Urothelium cell line (cell line): ENCODE results near the gene NAPB.

ENCODE experiments used
- DNase-seq: peaks from one replicate; pipeline ENCODE4 v3.0.0; 2011; ENCODE audit warnings: low spot score, mixed read lengths
- FAIRE-seq: peaks from 2 replicates; lab custom pipeline; 2011; peaks lifted over from hg19 to GRCh38; lab: Jason Lieb, UNC

The NAPB gene

DNA sequence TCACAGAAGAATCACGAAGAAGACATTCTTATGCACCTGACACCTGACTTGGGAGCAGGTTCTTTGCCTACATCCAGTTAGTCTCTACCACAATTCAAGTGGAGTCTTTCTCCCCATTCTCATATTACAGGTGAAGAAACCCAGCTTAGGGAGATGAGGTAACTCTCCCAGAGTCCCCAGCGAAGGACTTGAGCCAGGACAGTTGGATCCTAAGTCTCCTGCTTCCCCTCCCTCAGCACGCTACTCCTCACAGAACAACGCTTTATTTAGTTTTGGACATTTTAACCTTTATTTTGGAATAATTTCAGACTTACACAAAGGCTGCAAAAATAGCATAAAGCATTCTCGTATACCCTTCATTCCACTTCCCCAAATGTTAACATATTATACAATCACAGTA, 17.4 kb upstream of the NAPB start:
- DNase-seq (no peak), FAIRE-seq (no peak)

DNA sequence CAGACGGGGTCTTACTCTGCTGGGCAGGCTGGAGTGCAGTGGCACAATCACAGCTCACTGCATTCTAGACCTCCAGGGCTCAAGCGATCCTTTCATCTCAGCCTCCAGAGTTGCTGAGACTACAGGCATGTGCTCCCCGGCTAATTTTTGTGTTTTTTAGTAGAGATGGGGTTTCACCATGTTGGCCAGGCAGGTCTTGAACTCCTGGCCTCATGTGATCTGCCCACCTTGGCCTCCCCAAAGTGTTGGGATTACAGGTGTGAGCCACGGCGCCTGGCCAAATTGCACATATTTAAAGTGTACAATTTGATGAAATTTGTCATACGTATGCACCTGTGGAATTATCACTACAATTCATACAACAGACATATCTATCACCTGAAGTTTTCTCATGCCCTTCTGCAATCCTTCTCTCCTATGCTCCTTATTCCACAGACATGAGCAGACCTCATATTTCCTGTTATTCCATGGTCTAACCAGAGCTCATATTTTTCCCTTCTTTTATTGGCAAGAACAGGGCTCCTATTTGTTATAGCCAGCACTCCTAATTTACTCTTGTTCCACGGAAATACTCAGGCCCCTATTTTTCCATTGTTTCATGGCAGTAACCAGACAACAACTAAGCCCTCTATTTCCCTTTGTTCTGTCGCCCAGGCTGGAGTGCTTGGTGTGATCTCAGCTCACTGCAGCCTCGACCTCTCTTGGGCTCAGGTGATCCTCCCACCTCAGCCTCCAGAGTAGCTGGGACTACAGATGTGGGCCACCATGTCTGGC, 16.0 kb upstream of the NAPB start:
- FAIRE-seq (no peak), DNase-seq (no peak)

DNA sequence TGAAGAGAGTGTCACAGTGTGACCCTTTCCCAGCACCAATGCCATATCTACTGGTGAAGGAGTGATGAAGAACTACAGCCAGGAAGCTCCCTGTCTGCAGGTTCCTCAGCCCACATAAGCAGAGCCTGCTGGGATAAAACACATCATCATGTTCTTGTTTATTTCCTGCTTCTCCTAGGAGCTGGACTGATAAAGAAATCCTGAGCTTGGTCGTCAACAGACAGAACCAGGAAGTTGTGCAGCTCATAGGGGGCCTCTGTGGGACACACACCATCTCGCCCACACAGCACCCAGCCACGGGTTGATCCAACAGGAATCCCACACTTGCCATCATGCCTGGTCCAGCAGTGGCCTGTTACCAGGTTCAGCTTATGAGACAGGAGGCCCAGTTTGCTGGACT, 15.4 kb upstream of the NAPB start:
- no peak for FAIRE-seq
- no peak for DNase-seq

DNA sequence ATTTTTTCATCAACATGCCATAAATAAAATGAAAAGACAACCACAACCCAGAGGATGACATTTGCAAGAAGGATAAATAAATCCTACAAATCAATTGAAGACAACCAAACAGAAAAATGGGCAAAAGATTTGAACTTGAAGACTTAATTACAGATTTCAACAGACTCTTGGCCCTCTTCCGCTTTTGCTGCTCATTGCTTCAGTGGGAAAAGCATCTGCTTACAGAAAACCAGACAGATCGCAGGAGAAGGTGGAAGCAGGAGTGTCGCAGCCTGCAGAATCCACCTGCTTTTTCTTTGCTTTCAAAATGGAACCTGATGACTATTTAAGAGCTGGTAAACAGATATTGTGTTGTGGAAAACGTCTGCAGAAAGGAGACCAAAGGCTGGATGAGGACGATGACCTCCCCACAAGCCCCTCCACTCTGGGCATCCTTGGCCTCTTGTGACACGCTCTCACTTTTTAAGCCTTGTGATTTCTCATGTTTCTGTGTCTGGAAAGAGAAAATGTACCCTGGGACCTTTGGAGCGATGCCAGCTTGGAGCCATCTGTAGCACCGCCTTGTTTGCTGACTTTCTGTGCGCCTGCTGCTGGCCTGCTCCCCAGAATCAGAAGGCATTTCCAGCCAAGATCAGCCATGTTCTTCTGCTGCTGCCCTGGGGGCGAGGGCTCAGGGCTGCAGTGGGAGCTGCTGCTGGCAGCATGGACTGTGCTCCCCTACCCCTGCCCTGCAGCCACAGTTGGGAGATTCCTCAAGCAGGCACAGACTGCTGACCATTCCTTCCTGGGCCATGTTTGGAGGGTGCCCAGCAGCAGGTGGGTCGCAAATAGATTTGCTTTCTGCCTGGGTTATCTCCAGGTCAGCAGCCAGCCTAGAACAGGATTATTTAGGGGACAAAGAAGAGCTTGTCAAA, 14.6 kb upstream of the NAPB start:
- FAIRE-seq (no peak), DNase-seq (no peak)

DNA sequence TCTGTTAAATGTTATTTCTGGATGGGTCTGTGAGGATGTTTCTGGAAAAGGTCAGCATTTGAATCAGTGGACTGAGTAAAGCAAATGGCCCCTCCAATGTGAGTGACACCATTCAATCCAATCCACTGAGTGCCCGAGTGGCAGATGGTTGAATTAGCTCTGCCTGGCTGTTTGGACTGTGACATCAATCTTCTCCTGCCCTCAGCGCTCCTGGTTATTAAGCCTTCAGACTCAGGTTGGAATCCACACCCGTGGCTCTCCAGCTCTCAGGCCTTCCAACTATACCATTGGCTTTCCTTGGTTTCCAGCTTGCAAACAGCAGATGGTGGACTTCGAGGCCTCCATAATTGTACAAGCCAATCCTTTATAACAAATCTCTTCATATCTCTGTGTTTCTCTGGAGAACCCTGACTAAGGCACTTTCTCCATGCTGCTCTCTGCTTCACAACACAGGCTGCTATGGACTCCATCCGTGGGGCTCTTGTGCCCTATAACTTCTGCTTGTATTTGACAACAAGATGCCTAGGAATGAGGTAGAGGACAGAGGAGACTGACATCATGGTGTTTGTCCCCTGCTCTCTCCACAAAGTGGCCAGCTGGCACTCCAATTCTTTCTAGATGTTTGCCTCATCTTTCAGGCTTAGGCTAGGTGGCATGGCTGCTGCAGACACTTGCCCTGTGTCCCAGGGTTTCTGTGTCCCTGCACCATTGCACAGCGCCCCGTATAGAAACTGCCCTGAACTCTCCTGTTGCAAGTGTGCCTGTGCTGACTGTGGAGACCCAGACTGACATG, 13.4 kb upstream of the NAPB start:
- no peak for FAIRE-seq
- DNase-seq: no peak

DNA sequence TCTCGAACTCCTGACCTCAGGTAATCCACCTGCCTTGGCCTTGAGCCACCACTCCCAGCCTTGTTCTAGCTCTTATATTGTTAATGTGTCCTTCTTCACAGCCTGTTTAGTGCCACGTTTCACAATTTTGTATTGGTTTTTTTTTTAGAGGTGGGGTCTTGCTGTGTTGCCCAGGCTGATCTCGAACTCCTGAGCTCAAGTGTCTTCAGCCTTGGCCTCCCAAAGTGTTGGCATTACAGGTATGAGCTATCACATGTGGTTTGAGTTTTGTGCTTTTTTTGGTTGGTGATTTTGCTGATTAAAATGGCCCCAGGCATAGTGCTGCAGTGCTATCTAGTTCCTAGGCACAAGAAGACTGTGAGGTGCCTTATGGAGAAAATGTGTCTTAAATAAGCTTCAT, 12.3 kb upstream of the NAPB start:
- FAIRE-seq (no peak), DNase-seq (no peak)

DNA sequence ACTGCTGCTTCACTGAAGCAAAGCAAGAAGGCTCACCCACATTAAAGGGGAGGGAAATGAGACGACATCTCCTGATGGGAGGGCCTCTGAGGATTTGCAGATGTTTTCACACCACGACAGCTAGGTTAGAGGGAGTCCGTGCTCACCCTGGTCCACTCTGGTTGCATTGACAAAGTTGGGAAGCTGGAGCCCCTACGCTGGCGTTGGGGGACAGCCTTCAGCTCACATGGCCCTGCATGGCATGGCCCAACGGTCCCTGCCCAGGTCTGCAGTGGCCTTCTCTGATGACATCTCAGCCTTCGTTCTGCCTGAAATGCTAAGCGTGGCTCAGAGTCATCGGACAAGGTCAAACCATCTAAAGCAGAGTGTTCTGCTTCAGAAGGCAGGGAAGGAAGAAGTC, 3.8 kb upstream of the NAPB start:
- no peak for DNase-seq
- FAIRE-seq: no peak

GRCh38 chr20:23419995-23420901, 1.0 kb downstream of the NAPB start:
- DNase-seq (peak; percentile 48), FAIRE-seq (no peak)

- no peak for FAIRE-seq
- DNase-seq: no peak
Observed at GRCh38 chr20:23419657-23419994, 1.7 kb downstream of the NAPB start.

DNA sequence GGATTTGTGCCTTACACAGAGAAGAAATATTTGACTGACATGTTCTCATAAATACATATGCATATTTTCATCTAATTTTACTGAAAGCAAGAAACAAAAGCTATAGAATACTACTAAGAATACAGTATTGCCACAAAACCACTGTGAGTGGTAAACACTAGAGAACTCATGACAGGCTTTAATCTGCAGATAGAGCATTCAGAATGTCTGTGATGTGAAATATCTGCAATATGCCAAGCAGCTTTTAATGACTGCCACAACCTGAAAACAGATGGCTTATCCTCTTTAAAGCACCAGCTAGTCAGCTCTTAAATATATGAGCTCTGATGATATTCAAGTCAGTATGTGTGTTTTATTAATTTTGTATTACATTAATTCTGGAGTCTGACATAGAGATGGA, 3.4 kb downstream of the NAPB start:
- FAIRE-seq (no peak), DNase-seq (no peak)

DNA sequence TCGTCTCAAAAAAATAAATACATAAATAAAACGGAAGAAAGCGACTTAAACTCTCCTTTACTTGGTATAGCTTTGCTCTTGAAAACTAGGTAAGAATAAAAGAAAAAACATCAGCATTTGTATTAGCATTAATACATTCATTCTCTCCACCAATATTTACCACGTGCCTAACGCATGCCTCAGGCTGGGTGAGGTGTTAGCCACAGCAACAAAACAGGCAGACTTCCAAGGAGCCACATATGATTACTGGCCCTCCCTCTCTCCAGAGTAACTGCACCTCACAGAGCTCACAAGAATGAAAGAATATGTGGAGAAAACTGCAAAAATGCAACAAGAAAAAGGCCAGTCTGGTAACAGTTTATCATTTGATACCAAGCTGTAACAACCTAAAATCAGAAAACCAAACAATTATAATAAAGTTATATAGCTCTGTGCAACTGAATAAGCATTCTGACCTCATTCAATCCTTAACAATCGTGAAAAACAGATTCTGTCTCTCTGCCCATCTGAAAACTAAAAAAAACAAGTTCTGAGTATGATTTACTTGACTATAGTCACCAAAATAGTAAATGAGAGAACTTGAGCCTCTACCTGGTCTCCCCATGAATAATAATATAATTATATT, 5.2 kb downstream of the NAPB start:
- FAIRE-seq (no peak), DNase-seq (no peak)

DNA sequence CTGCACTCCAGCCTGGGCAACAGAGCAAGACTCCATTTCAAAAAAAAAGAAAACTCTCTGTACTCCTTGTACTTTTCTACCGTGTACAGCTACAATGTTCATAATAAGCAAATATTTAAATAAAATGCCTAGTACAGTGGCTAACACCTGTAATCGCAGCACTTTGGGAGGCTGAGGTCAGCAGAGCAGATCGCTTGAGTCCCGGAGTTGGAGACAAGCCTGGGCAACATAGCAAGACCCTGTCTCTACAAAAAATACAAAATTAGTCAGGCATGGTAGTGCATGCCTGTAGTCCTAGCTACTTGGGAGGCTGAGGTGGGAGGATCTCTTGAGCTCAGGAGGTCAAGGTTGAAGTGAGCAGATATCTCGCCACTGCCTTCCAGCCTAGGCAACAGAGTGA, 5.7 kb downstream of the NAPB start:
- FAIRE-seq: no peak

DNA sequence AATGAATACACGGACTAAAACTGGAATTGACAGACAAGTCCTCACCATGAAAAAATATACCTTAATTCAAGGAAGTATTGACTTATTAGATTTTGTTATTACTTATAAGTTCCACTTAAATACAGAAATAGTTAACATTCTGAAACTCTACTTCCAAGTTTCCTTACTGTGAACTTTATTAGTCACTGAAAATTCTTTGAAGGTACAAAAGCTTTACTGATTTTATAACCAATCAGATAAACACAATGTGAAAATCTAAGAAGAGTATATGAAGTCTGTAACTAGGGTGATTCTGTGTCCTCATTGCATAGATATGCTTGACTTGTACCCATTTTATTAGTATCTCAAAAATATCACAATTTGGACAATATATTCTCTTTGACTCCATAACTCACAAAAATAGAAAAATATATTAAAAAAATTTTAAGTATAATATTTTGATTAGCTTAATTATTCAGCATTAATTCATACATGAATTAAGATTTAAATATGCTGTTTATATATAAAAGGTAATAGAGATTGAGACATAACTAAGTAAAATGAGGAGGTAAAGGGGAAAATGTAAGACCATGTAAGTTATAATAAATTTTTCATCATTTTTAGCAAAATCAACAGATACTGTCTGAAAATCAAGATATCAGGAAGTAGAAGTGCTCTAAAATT, 6.6 kb downstream of the NAPB start:
- FAIRE-seq (no peak), DNase-seq (no peak)

More for the DNA sequence above, 5.7 kb downstream of the NAPB start:
- DNase-seq: no peak

DNA sequence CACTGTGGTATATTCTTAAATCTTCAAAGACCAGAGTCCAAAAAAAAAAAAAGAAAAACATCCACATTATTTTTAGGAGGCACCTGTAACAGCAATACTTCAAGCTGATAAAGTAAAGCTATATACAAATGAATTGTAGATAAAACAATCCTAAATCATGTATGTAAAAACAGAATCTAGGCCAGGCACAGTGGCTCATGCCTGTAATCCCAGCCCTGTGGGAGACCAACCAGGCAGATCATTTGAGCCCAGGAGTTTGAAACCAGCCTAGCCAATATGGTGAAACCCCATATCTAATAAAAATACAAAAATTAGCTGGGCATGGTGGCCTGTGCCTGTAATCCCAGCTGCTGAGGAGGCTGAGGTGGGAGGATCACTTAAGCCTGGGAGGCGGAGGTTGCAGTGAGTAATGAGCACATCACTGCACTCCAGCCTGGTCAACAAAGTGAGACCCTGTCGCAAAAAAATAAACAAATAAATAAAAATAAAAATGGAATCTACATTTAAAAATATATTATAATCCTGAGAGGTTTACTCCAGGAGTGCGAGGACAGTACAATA, 7.3 kb downstream of the NAPB start:
- no peak for DNase-seq
- no peak for FAIRE-seq

DNA sequence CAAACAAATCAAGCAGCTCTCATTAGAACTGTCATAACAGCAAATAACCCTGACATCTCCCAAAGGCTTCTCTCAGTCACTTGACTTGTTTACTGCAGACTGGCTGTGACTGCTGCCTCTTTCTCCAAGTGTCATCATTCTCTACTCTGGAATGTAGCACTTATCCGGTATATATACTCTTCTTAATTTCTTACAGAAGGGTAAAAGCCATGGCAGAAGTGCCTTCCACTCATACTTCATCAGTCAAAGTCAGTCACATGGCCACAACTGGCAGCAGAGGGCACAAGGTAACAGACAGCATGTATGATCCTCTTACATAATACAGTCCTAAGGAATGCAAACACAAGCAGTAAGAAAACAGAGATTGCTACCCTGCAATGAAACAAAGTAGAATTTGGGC, 9.3 kb downstream of the NAPB start:
- FAIRE-seq (no peak), DNase-seq (no peak)

GRCh38 chr20:23410916-23411695, 10.2 kb downstream of the NAPB start:
- no peak for DNase-seq
- FAIRE-seq: no peak

DNA sequence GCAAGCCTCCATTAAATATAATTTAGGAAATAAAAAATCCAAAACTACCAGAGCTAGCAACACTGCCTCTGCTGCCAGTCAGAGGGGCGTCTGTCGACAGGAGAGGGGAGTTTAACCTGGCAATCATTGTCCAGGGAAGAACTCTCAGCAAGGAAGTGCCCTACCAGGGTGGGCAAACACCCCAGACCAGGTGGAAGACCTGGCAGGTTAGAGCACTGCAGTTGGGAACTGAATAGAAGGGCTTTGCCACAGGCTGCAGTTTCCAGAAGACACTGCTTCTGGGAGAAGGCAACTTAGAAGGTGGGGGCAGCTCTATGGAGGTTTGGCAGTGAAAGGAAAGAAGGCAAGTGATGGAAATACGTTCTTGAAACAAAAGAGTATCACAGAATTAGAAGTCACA, 11.5 kb downstream of the NAPB start:
- FAIRE-seq (no peak), DNase-seq (no peak)

GRCh38 chr20:23408957-23409356, 12.3 kb downstream of the NAPB start:
- DNase-seq: no peak
- no peak for FAIRE-seq
